Choroid plexus epithelial cell (primary cell): Measurements from ENCODE around the gene SRP68.

Experiments
- DNase-seq: peaks from one replicate; pipeline ENCODE4 v3.0.0-alpha.2; 2010; ENCODE audit warnings: low read depth
- H3K4me3 ChIP-seq: 2 replicates; pipeline ENCODE4 v1.5.1; 2011; ENCODE audit warnings: low read depth, mild to moderate bottlenecking, control low read depth, low read length, moderate library complexity
- TF ChIP-seq, protein P1 (sequence below): conservative IDR thresholded peaks from 2 replicates; pipeline ENCODE4 v1.5.1; 2011; ENCODE audit warnings: low read depth, mild to moderate bottlenecking, control low read depth, inconsistent platforms, low read length, moderate library complexity

The SRP68 gene

DNA sequence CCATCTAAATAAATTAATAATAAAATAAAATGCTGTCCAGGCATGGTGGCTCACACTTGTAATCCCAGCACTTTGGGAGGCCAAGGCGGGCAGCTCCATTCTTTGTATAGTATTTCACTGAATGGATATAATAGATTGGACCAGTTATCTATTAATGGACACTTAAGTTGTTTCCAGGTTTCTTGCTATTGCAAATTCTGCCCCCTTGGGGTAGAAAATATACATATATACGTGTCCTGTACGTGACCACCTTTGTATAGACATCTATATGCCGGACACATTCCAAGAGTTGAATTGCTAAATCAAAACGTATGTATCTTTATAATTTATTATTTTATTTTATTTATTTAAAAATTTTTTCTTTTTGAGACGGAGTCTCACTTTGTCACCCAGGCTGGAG is 35.2 kb upstream of the SRP68 start:
- TF ChIP-seq, protein P1, sequence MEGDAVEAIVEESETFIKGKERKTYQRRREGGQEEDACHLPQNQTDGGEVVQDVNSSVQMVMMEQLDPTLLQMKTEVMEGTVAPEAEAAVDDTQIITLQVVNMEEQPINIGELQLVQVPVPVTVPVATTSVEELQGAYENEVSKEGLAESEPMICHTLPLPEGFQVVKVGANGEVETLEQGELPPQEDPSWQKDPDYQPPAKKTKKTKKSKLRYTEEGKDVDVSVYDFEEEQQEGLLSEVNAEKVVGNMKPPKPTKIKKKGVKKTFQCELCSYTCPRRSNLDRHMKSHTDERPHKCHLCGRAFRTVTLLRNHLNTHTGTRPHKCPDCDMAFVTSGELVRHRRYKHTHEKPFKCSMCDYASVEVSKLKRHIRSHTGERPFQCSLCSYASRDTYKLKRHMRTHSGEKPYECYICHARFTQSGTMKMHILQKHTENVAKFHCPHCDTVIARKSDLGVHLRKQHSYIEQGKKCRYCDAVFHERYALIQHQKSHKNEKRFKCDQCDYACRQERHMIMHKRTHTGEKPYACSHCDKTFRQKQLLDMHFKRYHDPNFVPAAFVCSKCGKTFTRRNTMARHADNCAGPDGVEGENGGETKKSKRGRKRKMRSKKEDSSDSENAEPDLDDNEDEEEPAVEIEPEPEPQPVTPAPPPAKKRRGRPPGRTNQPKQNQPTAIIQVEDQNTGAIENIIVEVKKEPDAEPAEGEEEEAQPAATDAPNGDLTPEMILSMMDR: no peak
- DNase-seq: peak; percentile 33
- no peak overlapping the region for H3K4me3 ChIP-seq

DNA sequence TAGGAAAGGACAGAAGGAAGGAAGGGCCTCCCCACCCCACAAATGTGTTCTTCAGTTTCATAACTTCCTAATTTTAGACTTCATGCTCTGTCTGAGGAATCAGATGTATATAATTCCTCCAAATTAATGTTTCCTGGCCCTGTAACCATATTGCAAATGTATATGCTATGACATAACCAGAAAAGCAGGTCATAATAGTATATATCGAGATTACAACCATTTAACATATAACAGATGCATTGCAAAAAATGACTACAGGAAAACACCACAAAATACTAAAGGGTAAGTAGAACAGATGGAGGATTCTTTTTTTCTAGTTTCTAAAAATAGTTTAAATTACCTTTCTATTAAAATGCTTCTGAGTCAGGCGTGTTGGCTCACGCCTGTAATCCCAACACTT is 34.4 kb upstream of the SRP68 start:
- DNase-seq: no peak
- TF ChIP-seq, protein P1: no peak
- H3K4me3 ChIP-seq: no peak overlapping the region

DNA sequence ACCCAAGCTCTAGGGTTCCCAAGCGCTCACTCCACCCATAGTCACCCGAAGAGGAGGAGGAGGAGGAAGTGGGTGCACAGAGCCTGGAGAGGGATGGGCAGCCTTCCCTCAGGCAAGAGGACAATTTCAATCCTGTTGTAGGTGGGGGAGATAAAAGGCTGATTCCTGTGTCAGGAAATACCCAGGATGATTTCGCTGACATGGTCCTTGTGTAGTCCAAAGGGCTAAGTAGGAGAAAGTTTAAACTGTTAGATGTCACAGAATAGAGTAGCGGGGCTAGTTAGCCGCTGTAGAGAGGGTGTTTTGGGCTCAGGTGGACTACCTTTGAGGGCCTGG is 32.5 kb upstream of the SRP68 start:
- TF ChIP-seq, protein P1: no peak
- H3K4me3 ChIP-seq: no peak overlapping the region
- DNase-seq: no peak

DNA sequence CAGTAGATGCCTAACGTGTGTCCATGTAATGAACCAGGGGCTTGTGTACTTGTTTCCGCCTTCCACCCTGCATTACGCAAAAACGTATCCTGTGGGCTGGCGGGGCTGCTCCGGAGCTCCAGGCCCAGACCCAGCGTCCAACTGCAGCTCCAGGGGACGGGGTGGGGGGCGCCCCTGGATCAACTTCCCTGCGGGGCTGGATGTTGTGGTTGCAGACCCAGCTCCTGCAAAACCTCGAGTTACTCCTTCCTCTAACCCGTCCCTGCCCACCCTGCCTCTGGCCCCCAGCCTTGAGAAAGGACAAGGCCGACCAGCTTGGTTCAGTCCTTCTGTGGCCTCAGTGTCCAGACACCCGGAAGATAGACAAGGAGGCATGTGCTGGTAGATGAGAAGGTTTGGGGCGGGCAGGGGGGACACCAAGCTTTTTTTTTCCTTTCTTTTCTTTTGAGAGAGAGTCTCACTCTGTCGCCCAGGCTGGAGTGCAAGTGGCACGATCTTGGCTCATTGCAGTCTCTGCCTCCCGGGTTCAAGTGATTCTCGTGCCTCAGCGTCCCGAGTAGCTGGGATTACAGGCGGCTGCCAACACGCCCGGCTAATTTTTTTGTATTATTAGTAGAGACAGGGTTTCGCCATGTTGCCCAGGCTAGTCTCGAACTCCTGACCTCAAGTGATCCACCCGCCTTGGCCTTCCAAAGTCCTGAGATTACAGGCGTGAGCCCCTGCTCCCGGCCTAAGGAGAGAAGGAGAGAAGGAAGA is 32.0 kb upstream of the SRP68 start:
- DNase-seq: no peak
- TF ChIP-seq, protein P1: no peak
- peak overlapping the region; percentile 93 for H3K4me3 ChIP-seq

DNA sequence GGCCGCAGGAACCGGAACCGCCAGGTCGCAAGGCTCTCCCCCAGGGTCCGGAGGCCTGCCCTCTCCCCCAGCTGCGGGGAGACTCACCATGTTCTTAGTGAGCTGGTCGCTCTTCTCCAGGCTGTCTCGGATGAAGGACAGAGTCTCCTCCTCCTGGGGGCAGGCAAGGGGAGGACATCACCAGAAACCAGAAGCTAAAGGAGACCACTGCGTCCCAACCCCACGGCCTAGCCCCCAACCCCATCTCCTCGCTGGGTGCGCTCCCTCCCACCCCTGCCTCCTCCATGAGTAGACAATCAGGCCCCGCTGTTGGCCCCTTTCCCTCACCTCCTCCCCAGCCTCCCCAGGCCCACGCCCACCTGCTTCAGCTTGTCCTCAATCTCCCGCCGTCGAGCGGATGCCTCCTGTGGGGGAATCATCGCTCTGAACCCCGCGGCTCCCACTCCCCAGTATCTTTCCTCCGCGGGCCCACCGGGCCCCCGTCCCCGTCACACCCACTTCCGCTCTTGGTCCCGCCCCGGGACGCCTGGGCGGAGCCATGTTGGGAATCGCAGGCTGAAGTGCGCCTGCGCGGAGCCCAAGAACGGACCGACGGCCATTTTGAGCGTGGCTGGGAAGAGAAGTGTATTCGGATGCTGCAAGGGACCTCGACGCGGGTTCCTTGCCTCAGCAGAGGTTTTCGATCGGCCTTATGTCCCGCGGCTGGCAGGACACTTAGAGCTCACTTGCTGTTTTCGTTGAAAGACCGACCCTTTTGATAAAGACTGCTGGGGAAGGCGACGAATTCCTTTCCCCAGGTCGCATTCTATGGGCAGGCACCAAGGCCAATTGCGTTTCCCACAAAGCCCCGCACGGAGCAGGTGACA is 31.2 kb upstream of the SRP68 start, which contains the start of gene EXOC7:
TSS of gene EXOC7 (minus strand) at position 514 of the 866 bp plus-strand sequence. CDS start at position 419, 95 bp downstream.
- peak; percentile 93 for DNase-seq
- H3K4me3 ChIP-seq: peak within 1 kb of the TSS; percentile 93
- TF ChIP-seq, protein P1: peak; percentile 30

DNA sequence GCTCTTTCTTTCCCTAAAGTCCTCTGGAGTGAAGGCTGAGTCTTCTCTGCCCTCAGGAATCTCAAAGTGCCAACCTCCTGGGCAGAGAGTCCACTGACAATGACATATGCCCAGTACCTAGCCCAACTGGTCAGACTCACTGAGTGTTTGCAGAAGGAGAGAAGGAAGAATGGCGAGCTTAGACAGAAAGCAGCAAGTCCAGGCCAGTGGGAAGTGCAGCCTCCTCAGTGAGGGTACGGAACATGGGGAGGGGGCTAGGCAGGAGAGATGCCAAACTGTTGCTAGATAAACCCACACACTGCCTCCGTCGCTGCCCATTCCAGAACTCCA is 30.6 kb upstream of the SRP68 start:
- TF ChIP-seq, protein P1: no peak
- peak overlapping the region; percentile 93 for H3K4me3 ChIP-seq
- DNase-seq: no peak
